Endometrial microvascular endothelial cells (primary cell): ENCODE measurements around the gene RANBP9. TPM values are rescaled to one million over a fixed set of nuclear protein-coding genes. Genes with fewer than 3 reads are reported as not detected.

Experiments used
- in situ Hi-C: cut with HindIII; loops from 2 replicates; pipeline ENCODE4 v1.10.0; 2017; ENCODE audit warnings: low sequenced_read_pairs, low pct_unique_long_range_greater_than_20kb; ENCODE audit errors: inconsistent ontology term
- total RNA-seq: library from RNA; depleted of rRNA; stranded (reverse); fragments of >200 nt; gene quantifications from one replicate; pipeline ENCODE4 v1.2.3, GENCODE V29; 2015; ENCODE audit errors: inconsistent ontology term

The RANBP9 gene
- total RNA-seq, 1 donor from 2014 or later = 26.0 TPM

DNA sequence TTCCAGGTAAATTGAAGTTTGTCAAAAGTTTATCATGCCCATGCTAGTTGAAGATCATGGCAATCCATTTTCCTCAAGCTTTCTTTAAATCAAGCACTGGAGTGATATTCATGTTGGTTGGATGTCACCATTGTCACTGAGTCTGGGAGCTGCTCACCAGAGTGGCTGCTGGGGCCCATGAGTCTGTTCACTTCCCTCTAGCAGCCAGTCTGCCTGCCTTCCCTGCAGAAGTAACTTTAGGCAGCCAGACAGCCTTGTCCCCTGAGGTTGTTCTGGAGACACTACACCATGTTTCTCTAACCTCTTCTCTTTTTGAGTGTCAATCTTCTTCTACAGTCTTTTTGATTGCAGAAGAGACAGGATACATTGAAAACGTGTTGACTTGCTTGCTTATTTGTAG is 131.7 kb downstream of the RANBP9 start:
- in situ Hi-C loops = no loop called here

DNA sequence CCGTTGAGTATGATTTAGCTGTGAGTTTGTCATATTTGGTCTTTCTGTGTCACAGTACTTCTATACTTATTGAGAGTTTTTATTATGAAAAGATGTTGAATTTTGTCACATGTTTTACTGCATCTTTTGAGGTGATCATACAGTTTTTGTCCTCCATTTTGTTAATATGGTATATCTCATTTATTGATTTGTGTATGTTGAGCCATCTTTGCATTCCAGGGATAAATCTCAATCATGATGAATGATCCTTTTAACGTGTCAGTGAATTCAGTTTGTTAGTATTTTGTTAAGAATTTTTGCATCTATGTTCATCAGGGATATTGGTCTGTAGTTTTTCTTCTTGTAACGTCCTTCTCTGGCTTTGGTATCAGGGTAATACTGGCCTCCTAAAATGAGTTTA is 133.7 kb downstream of the RANBP9 start:
- in situ Hi-C loops = no loop called here

DNA sequence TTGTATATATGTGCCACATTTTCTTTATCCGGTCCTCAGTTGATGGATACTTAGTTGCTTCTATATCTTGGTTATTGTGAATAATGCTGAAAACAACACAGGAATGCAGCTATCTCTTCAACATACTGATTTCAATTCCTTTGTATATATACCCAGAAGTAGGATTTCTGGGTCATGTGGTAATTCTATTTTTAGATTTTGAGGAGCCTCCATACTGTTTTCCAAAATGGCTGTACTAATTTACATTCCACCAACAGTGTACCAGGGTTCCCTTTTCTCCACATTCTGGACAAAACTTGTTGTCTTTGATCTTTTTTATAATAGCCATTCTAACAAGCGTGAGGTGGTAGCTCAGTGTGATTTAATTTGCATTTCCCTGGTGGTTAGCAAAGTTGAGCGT is 135.6 kb downstream of the RANBP9 start:
- in situ Hi-C loops = no loop called here

DNA sequence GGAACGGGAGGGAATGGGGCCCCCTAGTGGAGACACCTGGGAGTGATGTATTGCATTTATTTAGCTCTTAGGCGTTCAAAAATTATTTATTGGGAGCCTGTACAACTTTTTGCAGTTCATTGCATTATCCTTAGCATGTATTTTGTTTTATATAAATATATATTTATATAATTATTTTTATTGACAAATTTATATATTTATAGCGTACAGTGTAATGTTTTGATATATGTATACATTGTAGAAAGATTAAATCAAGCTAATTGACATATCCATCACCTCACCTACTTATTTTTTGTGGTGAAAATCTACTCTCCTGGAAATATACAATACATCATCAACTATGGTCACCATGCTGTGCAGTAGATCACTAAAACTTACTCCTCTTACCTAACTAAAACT is 136.3 kb downstream of the RANBP9 start:
- in situ Hi-C loops = no loop called here

DNA sequence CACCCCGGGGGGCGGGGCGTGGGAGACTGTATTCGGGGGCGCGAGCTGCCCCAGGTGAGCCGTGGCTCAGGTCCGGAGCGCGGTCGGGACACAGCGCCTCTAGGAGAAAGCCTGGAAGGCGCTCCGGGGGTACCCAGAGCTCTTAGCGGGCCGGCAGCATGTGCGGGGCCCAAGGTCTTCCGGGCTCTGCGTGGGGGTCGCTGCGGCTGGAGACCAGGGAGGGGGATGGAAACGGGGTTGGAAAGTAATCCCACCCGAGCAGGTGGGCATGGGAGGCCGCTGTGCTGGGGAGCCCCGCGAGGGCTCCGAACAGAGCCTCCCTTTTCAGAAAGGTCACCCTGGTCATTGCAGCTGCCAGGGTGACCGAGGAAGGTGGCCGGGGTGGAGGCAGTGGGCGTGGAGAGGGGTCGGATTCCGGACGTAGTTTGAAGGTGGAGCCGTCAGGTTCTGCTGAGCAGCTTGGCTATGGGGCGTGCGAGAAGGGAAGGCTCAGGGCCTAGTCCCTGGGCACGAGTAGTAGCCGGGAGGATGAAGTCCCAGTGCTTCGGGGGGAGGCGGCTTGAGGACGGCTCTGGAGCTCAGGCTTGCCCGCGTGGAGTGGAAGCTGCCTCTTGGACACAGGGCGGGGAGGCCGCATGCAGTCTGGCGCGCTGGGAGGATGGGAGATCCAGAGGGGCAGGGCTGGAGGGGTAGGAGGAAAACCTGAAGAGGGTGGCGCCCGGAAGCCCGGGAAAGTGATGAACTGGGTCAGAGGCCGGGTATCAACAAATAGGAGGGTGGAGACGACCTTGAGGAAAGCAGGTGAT is 136.9 kb downstream of the RANBP9 start, which contains the start of gene SIRT5:
TSS of gene SIRT5 (plus strand) at position 31 of the 806 bp plus-strand sequence. CDS start 9,510 bp downstream, outside the sequence.
- in situ Hi-C loops = no loop called here

DNA sequence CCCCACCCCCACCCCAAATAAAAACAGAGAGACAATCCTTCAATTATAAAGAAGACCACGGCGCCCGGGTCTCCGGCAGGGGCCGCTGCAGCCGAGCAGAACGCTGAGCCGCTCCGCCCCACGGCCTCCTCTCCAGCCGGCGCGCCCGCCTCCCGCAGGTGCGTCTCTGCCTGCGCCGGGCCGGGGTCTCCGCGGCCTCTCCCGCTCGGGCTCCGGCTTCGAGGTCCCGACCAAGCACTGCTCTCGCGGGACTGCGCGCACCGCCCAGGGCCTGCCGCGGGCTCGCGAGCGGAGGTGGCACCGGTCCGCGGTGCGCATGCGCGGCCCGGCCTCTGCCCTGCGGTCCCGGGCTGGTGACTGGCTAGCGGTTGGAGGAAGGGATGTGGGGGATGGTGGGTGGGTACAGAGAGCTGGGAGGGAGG is 137.5 kb downstream of the RANBP9 start:
- in situ Hi-C loops = no loop called here

DNA sequence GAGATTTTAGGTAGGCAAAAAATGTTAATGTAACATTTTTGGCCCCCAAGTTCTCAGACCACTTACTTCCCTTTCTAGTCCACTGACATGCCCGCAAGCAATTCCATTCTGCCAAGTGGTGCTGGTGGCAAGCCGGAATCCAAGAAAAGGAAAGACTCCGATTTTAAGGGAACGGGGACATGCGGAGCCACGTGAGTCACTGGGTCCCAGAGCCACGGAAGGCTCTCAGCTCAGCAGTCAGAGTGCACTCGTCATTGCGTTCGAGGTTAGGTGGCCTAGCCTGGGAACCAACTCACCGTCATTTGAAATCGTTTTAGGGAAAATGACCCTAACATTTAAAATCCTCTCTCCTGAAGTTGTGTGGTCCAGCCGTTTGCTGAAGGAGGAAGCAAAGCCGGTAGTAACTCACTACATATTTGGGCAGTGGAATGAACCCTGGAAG is 137.9 kb downstream of the RANBP9 start:
- in situ Hi-C loops = no loop called here

DNA sequence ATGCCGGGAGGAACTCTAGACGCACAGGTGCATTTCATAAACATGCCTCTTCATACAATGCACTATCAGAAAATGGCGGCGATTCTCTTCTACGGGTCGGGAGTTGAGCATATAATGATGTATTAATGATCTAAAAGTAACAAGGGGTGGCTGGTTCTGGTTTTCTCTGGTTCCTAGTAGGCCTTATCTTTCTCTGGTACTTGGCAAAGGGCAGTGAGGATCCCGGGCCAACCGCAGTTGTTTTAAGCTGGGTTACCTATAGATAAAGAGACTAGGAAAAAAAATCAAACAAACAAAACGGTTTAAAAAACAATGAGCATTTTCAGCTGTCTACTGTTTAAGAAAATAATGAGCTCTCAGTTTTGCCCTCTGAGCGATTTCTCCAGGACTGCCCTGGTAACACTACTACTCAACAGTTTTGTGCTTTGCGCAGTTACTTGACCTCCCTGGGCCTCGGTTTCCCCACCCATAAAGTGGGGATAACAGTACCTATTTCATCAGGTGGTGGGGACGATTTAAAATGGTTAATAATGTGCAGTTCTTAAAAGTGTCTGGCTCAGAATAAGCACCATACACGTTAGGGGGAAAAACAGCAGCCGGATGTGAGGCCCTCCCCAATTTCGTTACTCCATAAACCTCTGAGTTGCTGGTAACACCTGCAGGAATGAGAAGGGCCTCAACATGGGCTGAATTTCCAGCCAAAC is 138.5 kb downstream of the RANBP9 start:
- in situ Hi-C loops = no loop called here

DNA sequence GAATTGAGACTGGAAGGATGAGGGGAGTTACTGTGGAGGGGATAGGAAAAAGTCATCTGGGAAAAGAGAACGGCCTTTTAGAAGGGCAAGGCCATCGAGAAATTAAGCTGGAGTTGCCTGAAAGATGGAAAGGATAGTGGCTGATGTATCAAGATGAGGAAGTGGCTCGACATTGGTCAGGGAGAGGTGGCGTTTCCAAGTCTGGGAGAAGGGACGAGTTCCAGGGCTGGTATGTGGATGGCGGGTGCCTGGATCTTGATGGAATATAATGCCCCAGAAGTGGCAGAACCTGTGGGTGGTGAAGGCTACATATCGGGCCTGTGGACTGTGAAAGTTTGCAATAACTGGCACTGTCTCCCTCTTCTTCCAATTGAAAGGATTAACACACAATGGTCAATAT is 139.4 kb downstream of the RANBP9 start:
- in situ Hi-C loops = no loop called here

Other genes starting within 250 kb of the RANBP9 start
- 27.7 TPM for gene GFOD1, start 224.2 kb downstream of the RANBP9 start, total RNA-seq
- gene SIRT5, start 137.2 kb downstream of the RANBP9 start, total RNA-seq = 7.0 TPM
- 83.3 TPM for gene NOL7, start 96.5 kb downstream of the RANBP9 start, total RNA-seq
- 9.6 TPM for gene MCUR1, start 102.7 kb upstream of the RANBP9 start, total RNA-seq
- 5.6 TPM for gene RNF182, start 213.1 kb upstream of the RANBP9 start, total RNA-seq